ENCODE results near the gene EDARADD. TPM values are rescaled to one million over a fixed set of nuclear protein-coding genes. Genes with fewer than 3 reads are reported as not detected.

EDARADD gene
- total RNA-seq, 2 experiments from 2014 or later = not detected

- Histone ChIP-seq H3K36me3 (ENCODE audit: insufficient read depth, low read length) (no peaks in the 10 kb centered on the region), H3K79me2 (ENCODE audit: insufficient read depth, low read depth, low read length) (no peaks in the 10 kb centered on the region), H2AFZ (ENCODE audit: low read length) (no peak overlapping the region), H3K9me2 (ENCODE audit: insufficient read depth, low read length) (no peaks in the 10 kb centered on the region), H3K4me1 (ENCODE audit: insufficient read depth, low read length, poor library complexity, severe bottlenecking) (peaks cover 4% of the 10 kb centered on the region), H3K9me3 (ENCODE audit: low read length) (no peaks in the 10 kb centered on the region), H4K20me1 (ENCODE audit: insufficient read depth, low read length) (no peaks in the 10 kb centered on the region), H3K27ac (ENCODE audit: low read depth, low read length, poor library complexity, severe bottlenecking) (no peak overlapping the region), H3K4me3 (ENCODE audit: low read depth, low read length, poor library complexity, severe bottlenecking) (no peak overlapping the region), H3K4me2 (ENCODE audit: low read length) (no peak overlapping the region)
- ChIA-PET CTCF (ENCODE audit: unreplicated experiment) (no interaction called here), POLR2A (interaction anchor here (0.6 kb wide), 1 partner anchor 742 kb away, joined by 3 read pairs; no protein-coding TSS in a partner anchor)
- no peak for DNase-seq (ENCODE audit: low spot score)
- TF ChIP-seq CTCF (conservative IDR thresholded peaks at IDR 0.05; ENCODE audit: low read length) (no peak), EZH2phosphoT487 (IDR thresholded peaks at IDR 0.05; ENCODE audit: borderline replicate concordance, low read depth, low read length) (no peak)
- BruUV-seq (replicated peaks) = no TSS peak
- intact Hi-C loops (cut with micrococcal nuclease; ENCODE audit: unreplicated experiment) = no loop called here
Measured at GRCh38 chr1:236469466-236469865, 75.4 kb downstream of the EDARADD start.

GRCh38 chr1:236471096-236471495 is 77.0 kb downstream of the EDARADD start:
- Histone ChIP-seq H2AFZ (ENCODE audit: low read length) (no peak overlapping the region), H3K9me3 (ENCODE audit: low read length) (no peaks in the 10 kb centered on the region), H3K4me2 (ENCODE audit: low read length) (no peak overlapping the region), H3K36me3 (ENCODE audit: insufficient read depth, low read length) (no peaks in the 10 kb centered on the region), H3K4me3 (ENCODE audit: low read depth, low read length, poor library complexity, severe bottlenecking) (no peak overlapping the region), H3K9me2 (ENCODE audit: insufficient read depth, low read length) (no peaks in the 10 kb centered on the region), H4K20me1 (ENCODE audit: insufficient read depth, low read length) (no peaks in the 10 kb centered on the region), H3K27ac (ENCODE audit: low read depth, low read length, poor library complexity, severe bottlenecking) (no peak overlapping the region), H3K79me2 (ENCODE audit: insufficient read depth, low read depth, low read length) (no peaks in the 10 kb centered on the region), H3K4me1 (ENCODE audit: insufficient read depth, low read length, poor library complexity, severe bottlenecking) (peaks cover under 1% of the 10 kb centered on the region)
- no peak for DNase-seq (ENCODE audit: low spot score)
- no peak for TF ChIP-seq CTCF (conservative IDR thresholded peaks at IDR 0.05; ENCODE audit: low read length)
- no peak for TF ChIP-seq EZH2phosphoT487 (IDR thresholded peaks at IDR 0.05; ENCODE audit: borderline replicate concordance, low read depth, low read length)
- no TSS peak for BruUV-seq (replicated peaks)
- intact Hi-C loops (cut with micrococcal nuclease; ENCODE audit: unreplicated experiment) = no loop called here
- ChIA-PET CTCF (ENCODE audit: unreplicated experiment) (no interaction called here), POLR2A (no interaction called here)

GRCh38 chr1:236471653-236472052 is 77.6 kb downstream of the EDARADD start:
- BruUV-seq (replicated peaks) = no TSS peak

More at GRCh38 chr1:236471653-236472052, 77.6 kb downstream of the EDARADD start:
- CTCF ChIA-PET (ENCODE audit: unreplicated experiment) = no interaction called here
- Histone ChIP-seq H3K27ac (ENCODE audit: low read depth, low read length, poor library complexity, severe bottlenecking) (no peak overlapping the region), H3K4me2 (ENCODE audit: low read length) (no peak overlapping the region), H2AFZ (ENCODE audit: low read length) (no peak overlapping the region), H4K20me1 (ENCODE audit: insufficient read depth, low read length) (no peaks in the 10 kb centered on the region), H3K9me2 (ENCODE audit: insufficient read depth, low read length) (no peaks in the 10 kb centered on the region), H3K4me3 (ENCODE audit: low read depth, low read length, poor library complexity, severe bottlenecking) (no peak overlapping the region), H3K36me3 (ENCODE audit: insufficient read depth, low read length) (no peaks in the 10 kb centered on the region), H3K4me1 (ENCODE audit: insufficient read depth, low read length, poor library complexity, severe bottlenecking) (no peaks in the 10 kb centered on the region), H3K79me2 (ENCODE audit: insufficient read depth, low read depth, low read length) (no peaks in the 10 kb centered on the region), H3K9me3 (ENCODE audit: low read length) (no peaks in the 10 kb centered on the region)
- TF ChIP-seq CTCF (conservative IDR thresholded peaks at IDR 0.05; ENCODE audit: low read length) (no peak), EZH2phosphoT487 (IDR thresholded peaks at IDR 0.05; ENCODE audit: borderline replicate concordance, low read depth, low read length) (no peak)
- POLR2A ChIA-PET = no interaction called here
- intact Hi-C loops (cut with micrococcal nuclease; ENCODE audit: unreplicated experiment) = no loop called here
- no peak for DNase-seq (ENCODE audit: low spot score)
